Fibroblast of lung (primary cell): ENCODE data around the gene MC5R. TPM values are rescaled to one million over a fixed set of nuclear protein-coding genes. Genes with fewer than 3 reads are reported as not detected.

Source experiments
- DNase-seq, 2 donors: peaks; one replicate each; pipeline versions ENCODE4 v3.0.0 to v3.0.0-alpha.2; 2010; ENCODE audit warnings: low read depth in 2 of 2
- H2AFZ ChIP-seq: 2 replicates; pipeline ENCODE4 v1.5.1; 2012; ENCODE audit warnings: low read length, control low read depth, inconsistent platforms
- H3K27ac ChIP-seq: 2 replicates; pipeline ENCODE4 v1.5.1; 2011; ENCODE audit warnings: low read length, control low read depth; ENCODE audit not compliant: insufficient read depth
- H3K27me3 ChIP-seq: 2 replicates; pipeline ENCODE4 v1.5.1; 2011; ENCODE audit warnings: mild to moderate bottlenecking, low read length; ENCODE audit not compliant: control insufficient read depth, insufficient read depth
- H3K36me3 ChIP-seq: 2 replicates; pipeline ENCODE4 v1.5.1; 2011; ENCODE audit warnings: low read length; ENCODE audit not compliant: control insufficient read depth, insufficient read depth
- H3K4me1 ChIP-seq: 2 replicates; pipeline ENCODE4 v1.5.1; 2011; ENCODE audit warnings: low read length; ENCODE audit not compliant: control insufficient read depth, insufficient read depth; ENCODE audit errors: extremely low read depth
- H3K4me2 ChIP-seq: 2 replicates; pipeline ENCODE4 v1.5.1; 2011; ENCODE audit warnings: low read length, control low read depth; ENCODE audit not compliant: insufficient read depth; ENCODE audit errors: extremely low read depth
- H3K4me3 ChIP-seq, 4 experiments: fragments of 200-600 bp in 1 of 4; sonication (generic) in 1 of 4; replicated peaks in 1 of 4; 2 replicates each; pipeline ENCODE4 v1.5.1; 2011 to 2016; ENCODE audit warnings: low read length in 4 of 4, low read depth in 3 of 4, mild to moderate bottlenecking in 3 of 4, control low read depth in 2 of 4, inconsistent platforms in 1 of 4, mixed read lengths in 1 of 4; ENCODE audit not compliant: insufficient read depth in 1 of 4; ENCODE audit errors: control extremely low read depth in 1 of 4
- H3K79me2 ChIP-seq: 2 replicates; pipeline ENCODE4 v1.5.1; 2012; ENCODE audit warnings: mild to moderate bottlenecking, low read length, inconsistent platforms; ENCODE audit not compliant: control insufficient read depth, insufficient read depth
- H3K9ac ChIP-seq: 2 replicates; pipeline ENCODE4 v1.5.1; 2011; ENCODE audit warnings: mild to moderate bottlenecking, low read length, control low read depth; ENCODE audit not compliant: insufficient read depth
- H3K9me3 ChIP-seq: 2 replicates; pipeline ENCODE4 v1.5.1; 2012; ENCODE audit warnings: low read depth, low read length; ENCODE audit not compliant: control insufficient read depth, insufficient read depth
- H4K20me1 ChIP-seq: 2 replicates; pipeline ENCODE4 v1.5.1; 2011; ENCODE audit warnings: low read length; ENCODE audit not compliant: control insufficient read depth, insufficient read depth; ENCODE audit errors: extremely low read depth
- EZH2 ChIP-seq: IDR thresholded peaks from 2 replicates; pipeline ENCODE4 v1.5.1; 2012; ENCODE audit warnings: low read length, control low read depth, mild to moderate bottlenecking; ENCODE audit errors: missing control alignments
- polyA plus RNA-seq, 2 donors: library from polyadenylated mRNA; depleted of rRNA in 1 of 2; stranded (reverse) in 1 of 2; unstranded in 1 of 2; fragments of >200 nt; gene quantifications; 2 replicates each; pipeline ENCODE4 v1.2.1, GENCODE V29; 2011 to 2012; ENCODE audit warnings: missing spikeins in 1 of 2
- total RNA-seq: library from RNA; depleted of rRNA; stranded (reverse); fragments of >200 nt; gene quantifications from 2 replicates; pipeline ENCODE4 v1.2.1, GENCODE V29; 2014
- TF ChIP-seq, protein P1 (sequence below), 2 donors: IDR thresholded peaks in 1 of 2; conservative IDR thresholded peaks in 1 of 2; 1 replicate in 1 of 2; 2 replicates in 1 of 2; pipeline ENCODE4 v1.5.1; 2011 to 2012; ENCODE audit warnings: low read length in 2 of 2, control low read depth in 1 of 2, inconsistent platforms in 1 of 2, low read depth in 1 of 2, mild to moderate bottlenecking in 1 of 2

Gene MC5R
- total and polyA plus RNA-seq, 2 donors (not counting 1 experiment from before 2014, with no cell fraction given): not detected

DNA sequence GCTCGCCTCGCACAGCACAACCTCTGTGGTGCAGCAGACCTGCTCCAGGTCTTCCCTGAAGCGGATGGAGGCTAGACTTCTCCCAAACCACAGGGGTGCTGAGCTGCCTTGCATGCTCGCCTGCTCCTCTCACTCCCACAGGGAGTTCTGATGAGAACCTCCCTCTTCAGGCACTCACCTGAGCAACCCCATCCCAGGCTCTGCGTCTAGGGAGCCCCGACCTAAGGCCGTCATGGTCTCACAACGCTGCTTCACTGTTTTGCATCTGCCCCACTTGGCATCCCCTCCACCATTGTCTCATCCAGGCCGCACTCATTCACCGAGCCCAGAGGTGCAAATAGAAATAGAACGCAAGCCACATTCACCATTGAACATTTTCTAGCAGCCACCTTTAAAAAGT lies 24.6 kb upstream of the MC5R start:
- DNase-seq: no peak
- Histone ChIP-seq H3K4me1 (no peaks in the 10 kb centered on the region), H3K27me3 (no peaks in the 10 kb centered on the region), H3K9ac (no peak overlapping the region), H3K79me2 (no peaks in the 10 kb centered on the region), H4K20me1 (no peaks in the 10 kb centered on the region), H3K4me2 (no peak overlapping the region), H3K27ac (no peak overlapping the region), H3K36me3 (no peaks in the 10 kb centered on the region), H2AFZ (no peak overlapping the region), H3K9me3 (no peaks in the 10 kb centered on the region), H3K4me3 (no peak overlapping the region)
- TF ChIP-seq, protein P1, sequence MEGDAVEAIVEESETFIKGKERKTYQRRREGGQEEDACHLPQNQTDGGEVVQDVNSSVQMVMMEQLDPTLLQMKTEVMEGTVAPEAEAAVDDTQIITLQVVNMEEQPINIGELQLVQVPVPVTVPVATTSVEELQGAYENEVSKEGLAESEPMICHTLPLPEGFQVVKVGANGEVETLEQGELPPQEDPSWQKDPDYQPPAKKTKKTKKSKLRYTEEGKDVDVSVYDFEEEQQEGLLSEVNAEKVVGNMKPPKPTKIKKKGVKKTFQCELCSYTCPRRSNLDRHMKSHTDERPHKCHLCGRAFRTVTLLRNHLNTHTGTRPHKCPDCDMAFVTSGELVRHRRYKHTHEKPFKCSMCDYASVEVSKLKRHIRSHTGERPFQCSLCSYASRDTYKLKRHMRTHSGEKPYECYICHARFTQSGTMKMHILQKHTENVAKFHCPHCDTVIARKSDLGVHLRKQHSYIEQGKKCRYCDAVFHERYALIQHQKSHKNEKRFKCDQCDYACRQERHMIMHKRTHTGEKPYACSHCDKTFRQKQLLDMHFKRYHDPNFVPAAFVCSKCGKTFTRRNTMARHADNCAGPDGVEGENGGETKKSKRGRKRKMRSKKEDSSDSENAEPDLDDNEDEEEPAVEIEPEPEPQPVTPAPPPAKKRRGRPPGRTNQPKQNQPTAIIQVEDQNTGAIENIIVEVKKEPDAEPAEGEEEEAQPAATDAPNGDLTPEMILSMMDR (conservative IDR thresholded peaks at IDR 0.05 in 1 of 2, IDR thresholded peaks at IDR 0.05 in 1 of 2; ENCODE audit: low read depth in 1 of 2, low read length in 2 of 2): no peak
- no peak for TF ChIP-seq EZH2

DNA sequence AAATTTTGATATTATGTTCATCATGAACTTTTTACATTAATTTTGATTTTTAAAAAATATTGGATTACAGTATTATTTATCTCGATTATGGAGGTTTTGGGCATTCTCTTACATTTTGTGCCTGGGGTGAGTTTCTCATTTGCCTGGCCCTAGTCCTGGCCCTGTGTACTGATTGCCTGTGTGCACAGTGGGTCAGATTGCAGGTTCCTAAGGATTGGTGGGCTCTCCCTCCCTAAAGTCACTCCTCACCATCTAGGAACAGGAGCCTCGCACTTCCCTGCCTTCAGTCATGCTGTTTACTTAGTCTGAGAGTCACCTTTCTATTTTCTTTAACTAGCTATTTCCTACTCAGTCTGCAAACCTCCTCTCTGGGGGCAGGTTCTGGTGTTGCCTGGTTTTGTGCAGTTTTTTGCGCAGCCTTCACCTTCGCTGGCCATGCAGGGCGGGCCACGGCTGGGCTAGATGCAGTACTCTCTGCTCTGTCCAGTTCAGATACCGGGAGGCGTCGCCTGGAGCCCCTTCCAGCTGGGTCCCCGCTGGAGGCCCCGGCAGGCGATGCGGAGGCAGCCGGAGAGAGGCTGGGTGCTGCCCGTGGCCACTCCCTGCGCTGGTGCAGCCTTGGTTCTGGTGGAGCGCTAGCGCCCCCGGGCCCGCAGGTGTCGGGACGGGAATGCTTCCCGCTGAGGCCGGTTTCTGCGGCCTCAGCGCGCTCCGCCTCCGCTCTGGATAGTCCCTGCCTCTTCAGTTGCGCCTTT lies 23.3 kb upstream of the MC5R start:
- no peak overlapping the region for H3K9ac ChIP-seq
- peak overlapping the region; percentile 34 for H3K4me2 ChIP-seq
- H2AFZ ChIP-seq: no peak overlapping the region
- H3K79me2 ChIP-seq: no peaks in the 10 kb centered on the region
- no peaks in the 10 kb centered on the region for H4K20me1 ChIP-seq
- H3K27ac ChIP-seq: no peak overlapping the region
- peak overlapping the region in 2 of 4 experiments; percentile 5 to 29 for H3K4me3 ChIP-seq
- no peaks in the 10 kb centered on the region for H3K4me1 ChIP-seq
- TF ChIP-seq EZH2: no peak
- TF ChIP-seq, protein P1 (conservative IDR thresholded peaks at IDR 0.05 in 1 of 2, IDR thresholded peaks at IDR 0.05 in 1 of 2; ENCODE audit: low read depth in 1 of 2, low read length in 2 of 2): peak; percentile 10 to 33
- no peaks in the 10 kb centered on the region for H3K27me3 ChIP-seq
- no peaks in the 10 kb centered on the region for H3K9me3 ChIP-seq
- peak; percentile 26 to 44 for DNase-seq
- H3K36me3 ChIP-seq: no peaks in the 10 kb centered on the region

DNA sequence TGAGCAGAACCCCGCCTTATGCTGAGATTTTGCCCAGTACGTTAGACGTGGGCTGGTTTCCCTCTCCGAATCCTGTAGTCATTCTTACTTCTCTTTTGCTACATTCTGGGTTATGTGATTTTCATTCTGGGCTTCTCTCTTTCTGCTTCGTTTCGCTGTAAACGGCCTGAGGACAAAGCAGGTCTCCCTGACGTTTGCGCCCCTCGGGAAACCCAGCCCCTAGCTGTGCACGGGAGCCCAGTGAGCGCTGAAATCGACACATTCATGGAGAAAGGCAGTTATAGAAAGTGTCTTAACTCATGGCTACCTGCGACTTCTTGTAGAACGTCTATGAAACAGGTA lies 22.7 kb upstream of the MC5R start:
- H3K36me3 ChIP-seq: no peaks in the 10 kb centered on the region
- TF ChIP-seq, protein P1 (conservative IDR thresholded peaks at IDR 0.05 in 1 of 2, IDR thresholded peaks at IDR 0.05 in 1 of 2; ENCODE audit: low read depth in 1 of 2, low read length in 2 of 2): no peak
- no peak for TF ChIP-seq EZH2
- no peak overlapping the region for H3K27ac ChIP-seq
- no peaks in the 10 kb centered on the region for H4K20me1 ChIP-seq
- H3K79me2 ChIP-seq: no peaks in the 10 kb centered on the region
- no peak overlapping the region for H2AFZ ChIP-seq
- no peak overlapping the region for H3K9ac ChIP-seq
- peak overlapping the region in 2 of 4 experiments; percentile 5 to 29 for H3K4me3 ChIP-seq
- peak overlapping the region; percentile 34 for H3K4me2 ChIP-seq
- DNase-seq: no peak
- H3K9me3 ChIP-seq: no peaks in the 10 kb centered on the region
- H3K4me1 ChIP-seq: no peaks in the 10 kb centered on the region
- no peaks in the 10 kb centered on the region for H3K27me3 ChIP-seq
